HG03571 (cell line): Measurements from ENCODE around the gene SNX18.

Source experiments
- ATAC-seq: cut with Tn5 transposase; IDR thresholded peaks from one replicate; pipeline ENCODE4 v1.9.1; 2021; ENCODE audit not compliant: unreplicated experiment

Gene SNX18

DNA sequence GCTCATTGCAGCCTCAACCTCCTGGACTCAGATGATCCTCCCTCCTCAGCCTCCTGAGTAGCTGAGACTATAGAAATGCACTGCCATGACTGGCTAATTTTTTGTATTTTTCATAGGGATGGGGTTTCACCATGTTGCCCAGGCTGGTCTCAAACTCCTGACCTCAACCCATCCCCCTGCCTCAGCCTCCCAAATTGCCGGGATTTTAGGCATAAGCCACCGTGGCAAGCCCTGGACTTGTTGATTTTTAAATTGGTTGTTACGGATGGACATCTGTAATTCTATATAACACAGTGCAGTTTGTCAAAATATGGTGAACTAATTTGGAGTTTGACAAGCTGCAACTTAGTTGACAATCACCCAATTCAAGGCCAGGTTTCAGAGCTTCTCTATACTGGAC lies 22.7 kb downstream of the SNX18 start:
- ATAC-seq: no peak

DNA sequence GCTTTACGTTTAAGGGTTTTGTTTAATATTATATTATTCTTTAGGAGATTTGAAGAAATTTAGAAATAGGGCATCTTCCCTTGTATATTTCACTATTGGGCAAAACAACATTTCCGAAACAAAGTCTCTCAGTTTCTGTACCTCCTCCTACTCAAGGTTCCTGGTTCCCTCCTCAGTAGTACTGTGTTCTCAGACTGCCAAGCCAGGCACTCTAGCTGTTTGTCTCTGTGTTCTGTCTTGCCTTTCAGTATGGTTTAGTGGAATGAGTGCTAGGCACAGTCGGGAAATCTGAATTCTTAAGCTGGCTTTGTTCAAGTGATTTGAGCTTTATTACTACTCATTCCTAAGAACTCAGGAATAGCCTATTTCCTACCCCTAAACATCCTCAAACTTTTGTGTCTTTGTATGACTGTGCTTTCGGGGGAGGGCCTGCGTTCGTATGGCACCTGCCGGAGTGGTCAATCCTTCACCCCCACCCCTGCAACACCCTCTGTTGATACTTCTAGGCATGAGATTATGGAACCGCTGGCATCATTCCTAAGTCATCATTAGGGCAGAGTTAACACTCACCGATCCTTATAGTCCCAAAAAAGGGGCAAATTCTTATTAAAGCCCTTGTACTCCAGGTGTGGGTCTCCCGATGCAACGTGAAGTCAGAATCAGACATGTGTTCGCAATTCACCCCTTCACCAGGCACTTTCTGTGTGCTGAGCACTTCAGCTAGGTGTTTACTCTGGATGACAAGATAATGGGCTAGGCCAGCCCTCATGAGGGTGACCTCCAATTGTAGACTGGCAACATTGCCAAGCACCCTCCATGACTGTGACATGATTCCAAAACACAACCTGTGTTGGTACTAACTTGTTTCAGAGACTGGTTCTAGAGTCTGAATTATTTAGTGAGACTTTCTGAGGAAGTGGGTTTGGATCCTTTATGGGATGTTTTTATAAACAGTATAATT lies 24.5 kb downstream of the SNX18 start:
- no peak for ATAC-seq

DNA sequence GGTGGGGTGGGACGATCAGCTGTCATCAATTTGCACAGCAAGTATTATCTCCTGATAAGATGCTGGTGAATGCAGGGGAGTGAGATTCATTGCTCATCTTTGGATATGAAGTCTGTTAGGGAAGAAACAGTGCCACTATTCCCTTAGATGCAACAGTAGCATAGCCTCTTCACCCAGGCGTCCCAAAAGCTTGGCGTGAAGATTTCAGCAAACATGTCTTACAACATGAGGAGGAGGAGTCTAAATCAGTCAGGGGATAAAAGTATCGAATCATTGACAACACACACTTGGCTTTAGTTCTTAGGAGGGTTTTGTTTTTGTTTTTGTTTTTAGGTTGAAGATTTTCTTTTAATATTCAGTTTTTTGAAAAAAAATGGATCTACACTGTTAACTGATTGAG lies 26.5 kb downstream of the SNX18 start:
- ATAC-seq: no peak

DNA sequence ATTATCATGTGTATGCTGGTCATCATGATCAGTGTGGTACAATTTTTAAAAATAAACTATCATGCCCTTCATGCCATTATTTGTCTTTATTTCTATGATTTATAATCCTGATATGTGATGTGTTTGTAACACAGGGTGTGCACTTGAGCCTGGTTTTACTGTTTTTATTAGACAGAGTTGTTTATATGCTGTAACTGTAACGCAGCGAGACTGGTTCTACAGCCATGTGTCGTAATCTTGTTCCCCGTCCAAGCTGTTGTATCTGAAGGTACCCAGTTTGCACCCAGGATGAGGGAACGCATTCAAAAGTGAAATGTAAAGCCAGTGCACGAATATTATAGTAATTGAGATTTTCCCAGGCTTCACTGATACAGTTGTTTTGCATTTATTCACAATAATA lies 28.2 kb downstream of the SNX18 start:
- no peak for ATAC-seq

DNA sequence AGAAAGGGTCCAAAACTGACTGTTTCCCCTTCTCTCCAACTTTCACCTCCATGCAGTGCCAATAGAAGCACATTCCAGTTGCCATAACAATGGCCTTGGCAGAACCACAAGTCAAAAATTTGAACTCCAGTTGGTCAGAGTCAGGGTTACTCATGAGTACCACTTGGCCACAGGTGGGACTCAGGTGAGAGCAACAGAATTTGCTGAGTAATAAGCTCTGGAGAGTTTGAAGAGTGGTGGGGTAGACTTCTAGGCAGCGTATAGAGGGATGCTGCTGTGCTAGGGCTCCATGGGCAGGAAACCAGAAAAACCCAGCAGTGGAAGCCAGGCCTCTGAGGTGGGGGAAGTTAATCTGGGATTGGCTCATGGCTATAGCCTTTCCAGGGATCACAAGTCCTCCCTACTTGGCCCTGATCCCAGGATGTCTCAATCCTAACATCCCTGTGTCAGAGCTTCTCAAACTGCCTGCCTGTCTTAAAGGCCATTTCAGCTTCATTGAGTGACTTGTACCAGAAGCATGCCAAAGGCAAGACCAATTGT lies 30.2 kb downstream of the SNX18 start:
- no peak for ATAC-seq

DNA sequence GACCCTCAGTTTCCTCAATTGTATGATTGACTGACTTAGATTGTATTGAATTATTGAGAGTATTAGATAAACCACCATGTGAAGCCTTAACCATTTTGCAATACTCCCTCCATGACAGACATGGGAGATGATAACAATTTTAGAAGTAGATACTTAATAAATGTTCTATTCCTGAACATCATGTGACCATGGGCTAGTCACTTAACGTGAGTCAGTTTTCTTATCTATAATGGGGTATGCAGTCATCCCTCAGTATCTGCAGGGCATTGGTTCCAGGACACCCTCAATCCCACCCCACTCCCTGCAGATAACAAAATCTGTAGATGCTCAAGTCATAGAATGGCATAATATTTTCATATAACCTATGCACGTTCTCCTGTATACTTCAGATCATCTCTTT lies 31.0 kb downstream of the SNX18 start:
- ATAC-seq: no peak

DNA sequence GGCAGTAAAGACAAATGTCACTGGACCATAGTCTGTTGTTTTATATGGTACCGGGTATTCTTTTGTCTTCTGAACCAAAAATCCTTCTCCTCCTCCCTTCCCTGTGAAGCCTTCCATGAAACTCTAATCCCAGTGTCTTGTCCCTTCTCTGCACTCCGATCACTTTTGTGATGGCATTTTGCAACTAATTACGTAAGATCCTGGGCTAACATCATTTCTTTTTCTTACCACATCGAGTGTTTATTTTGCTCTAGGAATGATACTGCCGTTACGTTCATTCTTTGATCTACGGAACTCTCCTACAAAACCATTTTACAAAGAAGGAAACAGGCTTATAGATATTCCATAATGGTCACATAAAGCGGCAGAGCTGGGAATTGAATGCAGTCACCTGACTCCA lies 33.7 kb downstream of the SNX18 start:
- ATAC-seq: no peak

DNA sequence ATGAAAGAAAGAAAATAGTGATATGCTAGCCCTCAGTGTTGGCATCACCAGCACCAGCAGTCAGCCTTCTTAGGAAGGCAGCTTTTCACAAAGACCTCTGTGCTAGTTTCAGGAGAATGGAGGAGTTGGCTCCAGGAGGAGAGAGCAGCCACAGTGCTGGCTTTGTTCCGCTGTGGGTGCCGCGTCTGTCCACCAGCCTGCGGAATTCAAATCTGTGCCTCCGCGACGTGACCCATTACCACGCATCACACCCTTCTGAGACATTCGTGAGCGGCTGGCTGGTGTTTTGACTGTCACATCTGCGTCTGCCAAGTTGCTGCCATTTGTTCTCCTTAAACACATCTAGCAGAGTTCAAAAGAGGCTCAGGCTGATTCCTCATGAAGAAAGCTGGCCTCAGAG lies 34.4 kb downstream of the SNX18 start:
- no peak for ATAC-seq

DNA sequence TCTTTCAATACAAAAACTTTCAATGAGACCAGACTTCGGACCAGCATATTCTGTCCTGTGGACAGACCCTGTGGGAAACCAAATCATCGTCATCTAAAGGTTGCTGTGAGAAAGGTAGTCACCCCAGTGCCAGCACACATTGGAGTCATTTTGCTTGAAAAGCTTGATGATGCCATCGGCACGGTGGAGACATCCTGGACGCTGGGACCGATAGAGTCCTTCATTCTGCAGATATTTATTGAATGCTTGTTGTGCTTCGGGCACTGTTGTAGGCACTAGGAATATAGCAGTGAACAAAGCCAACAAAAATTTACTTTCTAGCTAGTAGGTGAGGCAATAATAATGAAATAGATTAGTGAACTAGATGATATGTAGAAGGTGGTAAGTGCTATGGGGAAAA lies 34.9 kb downstream of the SNX18 start:
- no peak for ATAC-seq

DNA sequence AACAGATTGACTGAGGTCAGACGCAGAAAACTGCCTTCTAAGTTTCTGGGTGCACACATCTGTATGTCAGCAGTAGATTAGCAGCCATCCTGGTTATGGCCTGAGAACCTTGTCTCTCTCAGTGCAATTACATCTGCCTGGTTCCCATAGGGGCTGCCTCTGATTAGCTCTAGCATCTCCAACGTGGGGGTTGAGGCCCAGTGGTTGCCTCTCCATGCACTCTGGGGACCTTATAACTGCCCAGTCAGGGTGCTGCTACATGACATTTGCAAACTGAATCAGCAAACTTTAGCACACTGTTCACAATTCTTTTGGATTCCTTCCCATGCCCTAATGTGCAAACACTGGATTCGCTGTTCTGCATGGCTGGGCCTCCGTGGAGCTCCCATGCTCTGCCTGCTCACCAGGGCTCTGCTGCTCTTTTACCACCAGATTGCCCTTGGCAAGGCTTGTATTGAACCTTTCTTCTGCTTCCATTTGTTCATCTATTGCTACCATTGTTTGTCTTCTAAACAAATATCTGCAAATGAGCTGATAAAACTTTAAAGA lies 36.2 kb downstream of the SNX18 start:
- ATAC-seq: no peak

DNA sequence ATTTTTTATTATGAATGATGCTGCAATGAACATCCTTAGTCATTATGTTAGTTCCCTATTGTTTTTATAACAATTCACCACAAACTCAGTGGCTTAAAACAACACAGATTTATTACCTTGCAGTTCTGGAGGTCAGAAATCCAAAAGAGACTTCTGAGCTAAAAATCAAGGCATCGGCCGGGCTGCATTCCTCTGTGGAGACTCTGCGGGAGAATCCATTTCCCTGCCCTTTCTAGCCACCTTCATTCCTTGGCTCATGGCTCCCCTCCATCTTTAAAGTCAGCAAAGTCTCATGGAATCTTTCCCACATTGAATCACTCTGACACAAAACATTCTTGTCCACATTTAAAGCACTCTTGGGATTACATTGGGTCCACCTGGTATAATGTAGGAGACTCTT lies 38.6 kb downstream of the SNX18 start:
- ATAC-seq: no peak

DNA sequence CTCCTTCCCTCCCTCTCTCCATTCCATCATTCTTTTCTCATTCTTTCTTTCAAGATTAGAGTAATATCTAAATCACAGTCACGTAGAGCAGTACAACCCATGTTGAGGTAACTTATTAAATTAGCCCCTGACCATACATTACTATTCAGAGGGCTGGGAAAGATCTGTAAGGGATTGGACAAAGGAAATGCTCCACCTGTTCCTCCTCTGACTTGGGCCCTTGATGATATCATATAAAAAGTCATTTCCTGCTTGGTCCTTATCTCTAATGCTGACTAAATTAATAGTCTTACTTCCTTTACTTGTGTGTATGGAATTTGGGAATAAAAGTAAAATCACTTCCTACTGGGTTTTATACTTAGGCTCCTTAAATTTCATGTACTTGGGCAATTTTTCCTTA lies 40.8 kb downstream of the SNX18 start:
- ATAC-seq: no peak

DNA sequence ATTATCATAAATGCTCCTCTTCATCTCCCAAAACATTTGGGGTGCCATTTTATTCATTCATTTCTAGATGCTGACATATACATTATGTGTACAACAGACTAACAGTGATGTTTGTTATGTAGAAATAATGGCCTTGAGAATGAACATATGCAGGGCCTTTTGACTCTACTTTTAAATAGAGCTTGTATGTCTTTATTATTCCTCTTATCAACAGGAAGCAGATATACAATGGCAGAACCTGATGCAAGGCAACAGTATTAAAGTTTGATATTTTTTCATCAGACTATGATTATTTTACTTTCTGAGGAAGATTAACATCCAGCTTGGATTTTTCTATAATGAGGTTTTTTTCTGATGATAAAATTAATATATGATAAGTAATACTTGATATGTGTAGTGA lies 44.1 kb downstream of the SNX18 start:
- ATAC-seq: no peak

DNA sequence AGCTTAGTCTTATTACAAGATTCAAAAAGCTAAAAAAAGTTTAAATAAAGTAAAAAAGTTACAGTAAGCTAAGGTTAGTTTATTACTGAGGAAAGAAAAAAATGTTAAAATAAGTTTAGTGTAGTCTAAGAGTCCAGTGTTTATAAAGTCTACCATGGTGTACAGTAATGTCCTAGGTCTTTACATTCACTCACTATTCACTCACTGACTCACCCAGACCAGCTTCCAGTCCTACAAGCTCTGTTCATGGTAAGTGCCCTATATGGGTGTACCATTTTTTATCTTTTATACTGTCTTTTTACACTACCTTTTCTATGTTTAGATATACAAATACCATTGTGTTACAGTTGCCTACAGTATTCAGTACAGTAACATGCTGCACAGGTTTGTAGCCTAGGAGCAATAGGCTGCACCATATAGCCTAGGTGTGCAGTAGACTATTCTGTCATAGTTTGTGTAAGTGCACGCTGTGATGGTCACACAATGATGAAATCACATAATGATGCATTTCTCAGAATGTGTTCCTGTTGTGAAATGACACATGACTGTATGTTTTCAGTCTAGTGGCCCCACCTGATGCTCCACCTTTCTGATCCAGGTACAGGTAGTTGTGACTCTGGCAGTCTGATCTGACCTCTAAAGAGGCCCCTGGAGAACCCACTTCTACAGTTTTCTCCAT lies 45.7 kb downstream of the SNX18 start:
- ATAC-seq: no peak

DNA sequence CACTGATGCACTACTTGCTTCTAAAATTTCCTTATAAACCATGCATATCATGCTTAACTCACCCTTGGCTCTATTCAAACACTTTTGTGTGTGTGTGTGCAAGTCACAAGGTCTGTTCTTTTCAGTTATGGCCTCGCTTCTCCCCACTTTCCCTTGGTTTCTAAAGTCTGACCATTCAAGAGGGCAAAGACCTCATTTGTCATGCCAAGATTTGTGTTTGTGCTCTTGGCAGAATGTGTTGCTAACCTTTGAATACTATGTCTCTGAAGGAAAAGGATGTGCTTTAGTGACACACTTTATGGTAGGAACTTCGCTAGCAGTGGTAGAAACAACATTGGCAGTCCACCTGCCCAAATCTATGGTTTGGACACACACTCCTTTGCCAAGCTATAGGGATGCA lies 50.4 kb downstream of the SNX18 start:
- ATAC-seq: no peak

DNA sequence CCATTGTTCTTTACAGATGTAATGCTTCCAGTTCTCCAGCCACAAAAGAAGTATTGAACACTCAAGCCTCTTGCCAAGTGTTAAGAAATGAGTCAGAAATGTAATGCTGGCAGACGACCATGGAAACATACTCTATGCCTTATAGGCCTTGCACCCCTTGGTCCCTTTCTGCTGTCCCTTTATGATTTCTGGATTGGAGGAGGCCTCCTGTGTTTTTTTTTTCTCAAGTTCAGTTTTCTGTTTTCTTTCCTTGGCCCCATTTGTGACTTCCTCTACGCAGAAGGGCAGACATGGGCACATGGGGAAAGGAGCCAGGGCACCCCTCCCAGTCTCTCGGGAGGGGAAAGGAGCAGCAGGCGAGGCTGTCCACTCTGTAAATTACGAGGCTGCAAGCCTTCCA lies 53.4 kb downstream of the SNX18 start:
- ATAC-seq: no peak

DNA sequence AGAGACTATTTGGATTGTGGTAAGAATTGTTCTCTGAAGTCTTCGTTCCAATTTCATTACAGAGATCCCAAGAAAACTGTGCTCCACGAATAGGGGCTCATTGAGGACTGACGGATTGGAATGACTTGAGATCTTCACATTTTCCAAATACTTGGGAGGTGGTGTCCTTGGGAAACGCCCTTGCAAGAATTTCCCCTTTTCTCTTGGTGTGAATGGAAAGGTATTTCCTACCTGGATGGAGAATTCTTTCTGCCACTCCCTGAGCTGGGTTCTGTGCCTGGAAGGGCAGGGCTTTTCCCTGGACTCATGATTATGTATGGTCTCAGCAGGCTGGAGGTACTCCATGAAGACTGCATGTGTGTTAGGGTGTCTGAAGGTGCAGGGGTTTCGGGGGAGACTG lies 53.9 kb downstream of the SNX18 start:
- ATAC-seq: no peak

DNA sequence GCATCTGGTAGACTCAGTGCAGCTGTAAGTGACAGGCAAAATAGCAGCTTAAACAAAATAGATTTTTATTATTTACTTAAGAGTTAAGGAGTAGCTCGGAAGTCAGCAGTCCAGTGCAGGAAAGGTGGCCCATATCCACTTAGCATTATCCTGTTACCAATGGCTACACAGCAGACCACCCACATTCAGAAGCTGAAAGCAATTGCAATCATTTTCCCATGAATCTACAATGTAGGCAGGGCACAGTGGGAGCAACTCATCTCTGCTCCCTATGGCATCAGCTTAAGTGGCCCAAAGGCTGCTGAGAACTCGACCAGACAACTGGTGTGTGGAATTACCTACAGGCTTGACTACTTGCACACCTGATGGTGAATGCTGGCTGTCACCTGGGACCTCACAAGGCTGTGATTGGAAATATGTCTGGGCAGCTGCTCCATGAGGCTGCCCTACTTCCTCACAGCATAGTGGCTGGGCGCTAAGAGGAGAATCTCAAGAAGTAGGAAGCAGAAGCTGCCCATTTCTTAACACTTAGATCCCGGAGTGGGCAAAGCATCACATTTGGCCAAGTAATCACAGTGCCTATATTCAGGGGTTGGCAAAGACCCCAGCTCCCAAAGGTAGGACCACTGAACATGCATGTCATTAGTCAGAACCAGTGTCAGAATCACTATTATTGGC lies 56.4 kb downstream of the SNX18 start:
- ATAC-seq: no peak

DNA sequence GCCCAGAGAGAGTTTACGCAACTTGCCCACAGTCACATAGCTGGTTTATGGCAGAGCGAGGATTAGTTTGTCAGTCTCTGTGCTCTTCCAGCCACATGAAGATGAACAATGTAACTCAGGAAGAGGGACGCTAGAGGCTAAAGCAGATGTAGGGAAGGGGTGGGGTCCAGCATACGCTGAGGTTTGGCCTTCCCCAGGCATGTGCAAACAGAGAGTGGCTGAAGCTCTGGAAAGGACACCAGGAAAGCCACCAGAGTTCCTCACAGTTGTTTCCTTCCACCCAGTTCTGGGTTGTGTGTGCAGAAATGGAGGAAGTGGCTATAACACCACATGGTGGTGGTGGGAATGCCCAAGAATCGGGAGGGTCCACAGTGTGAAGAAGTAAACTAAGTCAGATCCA lies 60.0 kb downstream of the SNX18 start:
- no peak for ATAC-seq

DNA sequence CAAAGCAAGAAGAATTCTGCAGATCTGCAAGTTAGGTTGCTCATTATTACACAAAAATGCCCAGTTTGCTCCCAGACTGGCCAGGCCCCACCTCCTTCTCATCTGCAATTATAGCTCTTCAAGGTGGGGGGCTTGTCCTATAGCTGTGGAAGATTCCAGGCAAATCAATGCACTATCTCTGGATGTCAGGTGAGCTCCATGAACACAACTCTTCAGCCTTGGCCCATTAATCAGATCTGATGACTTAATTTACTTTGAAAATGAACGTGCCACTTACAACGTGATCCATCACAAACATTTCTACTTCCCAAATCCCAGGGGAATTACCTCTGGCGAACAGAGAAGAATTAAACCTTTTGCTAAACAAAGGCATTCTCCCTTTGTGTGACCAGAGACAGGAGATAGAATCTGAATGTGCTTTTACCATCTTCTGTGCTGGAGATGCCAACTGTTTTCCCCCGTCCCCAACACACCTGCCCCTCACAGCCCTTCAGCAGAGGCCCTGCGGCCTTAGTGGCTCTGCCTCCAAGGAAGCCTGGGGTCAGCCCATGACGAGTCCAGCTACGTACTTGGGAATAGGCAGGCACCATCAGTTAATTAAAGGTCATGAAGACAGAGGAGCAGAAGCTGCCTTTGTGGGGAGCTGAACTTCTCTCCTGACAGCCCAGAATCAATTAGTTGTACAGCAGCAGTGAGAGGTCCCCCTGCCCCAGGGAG lies 60.5 kb downstream of the SNX18 start:
- no peak for ATAC-seq
